Hepatocyte (in vitro differentiated cells): Measurements from ENCODE around the gene NRP1.

Experiments
- CTCF ChIP-seq: fragments of 200-600 bp; sonication (generic); IDR thresholded peaks from 2 replicates; pipeline ENCODE4 v1.5.1; 2016; ENCODE audit warnings: antibody characterized with exemption, mild to moderate bottlenecking; ENCODE audit not compliant: poor library complexity
- EZH2 ChIP-seq: fragments of 200-600 bp; sonication (generic); IDR thresholded peaks from 2 replicates; pipeline ENCODE4 v1.6.1; 2016; ENCODE audit warnings: antibody characterized with exemption, mild to moderate bottlenecking, borderline replicate concordance
- EZH2phosphoT487 ChIP-seq: fragments of 200-600 bp; sonication (generic); IDR thresholded peaks from one replicate; pipeline ENCODE4 v1.6.1; 2018; ENCODE audit warnings: antibody characterized with exemption, mild to moderate bottlenecking, low read depth, moderate library complexity; ENCODE audit not compliant: unreplicated experiment, severe bottlenecking

- no peak for TF ChIP-seq CTCF
- TF ChIP-seq EZH2, result no peak
- TF ChIP-seq EZH2phosphoT487, result no peak
Measured at GRCh38 chr10:33178026-33178755, 156.3 kb downstream of the NRP1 start.
